Astrocyte of the spinal cord (primary cell): Measurements from ENCODE around the gene FEM1A.
"Not testable (repeated sequence)": the region's sequence is repeated elsewhere in the genome, so short reads cannot be mapped to it uniquely, and the experiment has no call there.

Source experiments
- DNase-seq: peaks from one replicate; pipeline ENCODE4 v3.0.0; 2011; ENCODE audit warnings: low read depth, low spot score
- H3K4me3 ChIP-seq: 2 replicates; pipeline ENCODE4 v1.5.1; 2011; ENCODE audit warnings: low read depth, mild to moderate bottlenecking, low read length, moderate library complexity
- in situ Hi-C: cut with HindIII; loops from 2 replicates; pipeline ENCODE4 v1.10.0; 2017; ENCODE audit warnings: low sequenced_read_pairs
- TF ChIP-seq, protein P1 (sequence below): IDR thresholded peaks from 2 replicates; pipeline ENCODE4 v1.5.1; 2012; ENCODE audit warnings: low read depth, mild to moderate bottlenecking, low read length, inconsistent platforms

FEM1A gene

DNA sequence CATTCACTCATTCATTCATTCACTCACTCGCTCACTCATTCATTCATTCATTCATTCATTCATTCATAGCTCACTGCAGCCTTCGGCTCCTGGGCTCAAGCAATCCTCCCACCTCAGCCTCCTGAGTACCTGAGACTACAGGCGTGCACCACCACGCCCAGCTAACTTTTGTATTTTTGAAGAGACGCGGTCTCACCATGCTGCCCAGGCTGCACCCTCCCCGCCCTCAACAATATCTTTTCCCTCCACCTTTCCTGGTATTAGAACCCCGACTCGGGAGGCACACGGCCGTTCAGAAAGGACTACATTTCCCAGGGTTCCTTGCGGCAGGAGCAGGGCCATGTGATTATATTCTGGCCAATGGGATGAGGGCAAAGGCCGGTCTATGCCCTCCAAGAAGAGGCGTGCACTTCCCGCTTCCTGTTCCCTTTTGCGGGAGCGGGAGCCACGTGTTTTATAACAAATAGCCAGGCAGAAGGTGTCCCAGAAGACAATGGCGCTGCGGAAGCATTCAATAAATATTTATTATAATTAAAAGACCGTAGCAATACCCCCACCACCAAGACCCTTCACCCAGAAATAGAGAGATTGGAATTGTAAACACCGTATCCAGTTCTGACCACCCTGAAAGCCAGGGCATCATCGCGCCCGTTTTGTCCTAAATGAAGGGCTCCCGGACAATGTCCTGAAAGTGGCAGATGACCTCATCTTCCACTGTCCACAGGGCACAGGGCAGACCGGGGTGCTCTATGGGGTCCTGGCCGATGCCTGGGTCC lies 24.1 kb downstream of the FEM1A start:
- peak overlapping the region; percentile 1 for H3K4me3 ChIP-seq
- TF ChIP-seq, protein P1, sequence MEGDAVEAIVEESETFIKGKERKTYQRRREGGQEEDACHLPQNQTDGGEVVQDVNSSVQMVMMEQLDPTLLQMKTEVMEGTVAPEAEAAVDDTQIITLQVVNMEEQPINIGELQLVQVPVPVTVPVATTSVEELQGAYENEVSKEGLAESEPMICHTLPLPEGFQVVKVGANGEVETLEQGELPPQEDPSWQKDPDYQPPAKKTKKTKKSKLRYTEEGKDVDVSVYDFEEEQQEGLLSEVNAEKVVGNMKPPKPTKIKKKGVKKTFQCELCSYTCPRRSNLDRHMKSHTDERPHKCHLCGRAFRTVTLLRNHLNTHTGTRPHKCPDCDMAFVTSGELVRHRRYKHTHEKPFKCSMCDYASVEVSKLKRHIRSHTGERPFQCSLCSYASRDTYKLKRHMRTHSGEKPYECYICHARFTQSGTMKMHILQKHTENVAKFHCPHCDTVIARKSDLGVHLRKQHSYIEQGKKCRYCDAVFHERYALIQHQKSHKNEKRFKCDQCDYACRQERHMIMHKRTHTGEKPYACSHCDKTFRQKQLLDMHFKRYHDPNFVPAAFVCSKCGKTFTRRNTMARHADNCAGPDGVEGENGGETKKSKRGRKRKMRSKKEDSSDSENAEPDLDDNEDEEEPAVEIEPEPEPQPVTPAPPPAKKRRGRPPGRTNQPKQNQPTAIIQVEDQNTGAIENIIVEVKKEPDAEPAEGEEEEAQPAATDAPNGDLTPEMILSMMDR: no peak
- peak; percentile 91 for DNase-seq
- in situ Hi-C loops: no loop called here

DNA sequence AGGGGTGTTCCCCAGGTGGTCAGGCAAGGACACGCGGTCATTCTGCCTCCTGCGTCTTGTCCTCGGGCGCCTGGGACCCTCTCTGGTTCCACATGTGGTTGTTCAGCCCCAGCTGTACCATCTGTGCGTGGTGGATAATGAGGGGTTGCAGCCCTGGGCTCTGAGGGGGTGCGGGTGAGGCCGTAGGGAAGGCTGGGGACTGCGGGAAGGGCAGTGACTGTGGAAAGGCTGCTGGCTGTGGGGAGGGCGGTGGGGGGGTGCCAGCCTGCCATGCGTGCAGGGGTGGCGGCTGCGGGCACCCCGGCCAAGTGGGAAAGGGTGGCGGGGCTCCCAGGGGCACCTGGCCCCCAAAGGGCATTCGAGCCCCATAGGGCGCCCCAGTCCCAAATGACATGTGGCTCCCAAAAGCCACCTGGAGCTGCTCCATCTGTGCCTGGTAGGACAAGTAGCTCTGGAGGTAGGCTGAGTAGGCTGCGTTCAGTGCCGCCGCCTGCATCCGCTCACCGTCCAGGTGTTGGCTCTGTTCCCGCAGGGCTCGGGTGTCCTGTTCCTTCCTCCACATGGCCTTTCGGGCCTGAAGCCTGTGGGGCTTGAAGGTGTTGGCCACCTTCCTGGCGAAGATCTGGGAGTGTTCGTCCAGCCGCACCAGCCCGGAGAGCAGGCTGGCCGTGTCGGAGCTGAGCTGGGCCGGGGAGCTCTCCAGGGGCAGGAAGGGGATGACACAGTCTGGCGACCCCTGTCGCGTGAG lies 24.8 kb downstream of the FEM1A start:
- in situ Hi-C loops: no loop called here
- TF ChIP-seq, protein P1: no peak
- no peak overlapping the region for H3K4me3 ChIP-seq

DNA sequence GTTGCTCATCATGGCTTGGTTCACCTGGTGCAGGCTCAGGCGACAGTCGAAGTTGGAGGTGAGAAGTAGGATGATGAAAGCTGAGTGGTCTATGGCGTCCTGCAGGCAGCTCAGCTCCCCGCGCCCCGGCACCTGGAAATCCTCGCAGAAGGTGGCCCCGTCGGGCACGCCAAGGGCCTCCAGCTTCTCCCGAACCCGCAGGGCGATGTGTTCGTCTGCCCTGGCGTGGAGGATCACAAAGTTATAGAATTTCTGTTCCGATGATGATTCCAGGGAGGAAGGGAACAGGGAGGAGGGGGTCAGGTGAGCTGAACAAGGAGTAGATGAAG lies 25.4 kb downstream of the FEM1A start:
- TF ChIP-seq, protein P1: no peak
- in situ Hi-C loops: no loop called here
- DNase-seq: no peak

More for the DNA sequence above, 24.8 kb downstream of the FEM1A start:
- DNase-seq: no peak

DNA sequence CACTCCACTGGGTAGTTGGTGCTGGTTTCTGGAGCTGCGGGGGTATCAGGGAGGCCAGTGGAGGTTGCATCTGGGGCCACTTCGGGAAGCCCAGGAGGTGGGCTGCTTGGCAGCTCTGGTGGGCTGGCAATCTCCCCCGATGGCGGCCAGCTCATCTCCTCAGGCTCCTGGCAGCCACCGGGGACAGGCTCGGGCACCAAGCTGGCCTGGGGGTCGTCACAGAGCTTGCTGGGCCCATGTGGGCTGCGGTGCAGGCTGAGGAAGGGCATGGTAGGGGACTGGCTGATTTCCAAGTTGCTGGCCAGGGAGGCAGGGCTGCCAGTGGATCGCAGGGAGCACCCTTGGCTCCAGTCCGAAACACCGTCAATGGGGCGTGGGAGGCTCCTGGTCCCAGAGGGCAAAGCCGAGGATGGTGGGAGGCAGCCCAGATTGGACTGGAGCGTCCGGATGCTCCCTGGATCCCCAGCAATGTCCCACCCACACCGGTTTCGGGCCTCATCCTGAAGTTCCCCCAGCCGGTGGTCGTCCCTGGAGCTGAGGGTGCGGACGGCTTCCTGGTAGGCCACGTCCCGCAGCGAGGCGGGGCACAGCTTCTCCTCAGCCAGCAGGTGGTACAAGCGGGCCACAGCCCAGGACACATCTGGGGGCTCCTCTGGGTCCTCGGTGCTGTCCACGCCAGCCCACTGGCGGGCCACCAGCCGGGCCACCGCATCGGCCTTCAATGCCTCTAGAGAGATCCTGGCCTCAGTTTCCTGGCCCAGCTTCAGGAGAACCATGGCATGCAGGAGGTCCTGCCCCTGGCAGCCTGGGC lies 26.1 kb downstream of the FEM1A start:
- TF ChIP-seq, protein P1: no peak
- in situ Hi-C loops: no loop called here
- H3K4me3 ChIP-seq: no peak overlapping the region
- no peak for DNase-seq

More for the DNA sequence above, 25.4 kb downstream of the FEM1A start:
- no peak overlapping the region for H3K4me3 ChIP-seq

DNA sequence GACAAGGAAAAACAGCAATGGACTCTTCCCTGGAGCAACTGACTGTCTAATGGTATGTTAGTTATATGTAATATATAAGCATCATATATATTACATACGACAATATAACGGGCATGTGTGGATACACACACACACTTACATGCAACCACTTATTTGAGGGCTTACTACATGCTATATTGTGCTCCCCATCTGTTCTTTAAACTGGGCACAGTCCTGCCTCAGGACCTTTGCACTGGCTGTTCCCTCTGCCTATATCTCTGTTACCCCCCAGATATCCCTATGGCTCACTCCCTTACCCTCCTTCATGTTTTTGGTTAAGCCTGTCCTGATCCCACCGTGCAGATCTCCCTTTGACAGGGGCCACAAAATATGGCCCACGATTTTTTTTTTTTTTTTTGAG lies 29.7 kb downstream of the FEM1A start:
- in situ Hi-C loops: no loop called here
- no peak overlapping the region for H3K4me3 ChIP-seq
- TF ChIP-seq, protein P1: no peak
- no peak for DNase-seq

DNA sequence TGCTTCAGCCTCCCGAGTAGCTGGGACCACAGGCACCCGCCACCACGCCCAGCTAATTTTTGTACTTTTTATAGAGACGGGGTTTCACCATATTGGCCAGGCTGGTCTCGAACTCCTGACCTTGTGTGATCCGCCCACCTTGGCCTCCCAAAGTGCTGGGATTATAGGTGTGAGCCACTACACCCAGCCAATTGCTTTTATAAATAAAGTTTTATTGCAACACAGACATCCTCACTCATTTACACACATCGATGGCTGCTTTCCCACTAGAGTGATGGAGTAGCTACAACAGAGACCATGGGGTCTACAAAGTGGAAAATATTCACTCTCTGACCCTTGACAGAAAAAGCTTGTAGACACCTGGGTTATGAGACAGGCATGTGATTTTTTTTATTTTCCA lies 30.8 kb downstream of the FEM1A start:
- in situ Hi-C loops, DNase-seq: not testable (repeated sequence)

More for the DNA sequence above, 30.8 kb downstream of the FEM1A start:
- not testable (repeated sequence) for H3K4me3 ChIP-seq
